ENCODE results near the gene OCEL1. TPM values are rescaled to one million over a fixed set of nuclear protein-coding genes. Genes with fewer than 3 reads are reported as not detected.

Gene OCEL1
- total and polyA plus RNA-seq, 2 of the 13 experiments (the other 11 are each of a cell fraction or from before 2014, with no cell fraction given): 10.6 to 17.2 TPM

GRCh38 chr19:17264641-17264979 lies 38.6 kb downstream of the OCEL1 start, which contains the start of gene USHBP1 (continued):
- TF ChIP-seq ZNF609 (CRISPR knock-in tag; IDR thresholded peaks at IDR 0.05; ENCODE audit: borderline replicate concordance): no peak
- no peak for TF ChIP-seq ZNF10 (CRISPR knock-in tag; IDR thresholded peaks at IDR 0.05; ENCODE audit: borderline replicate concordance, low read depth)
- TF ChIP-seq ZNF256 (CRISPR knock-in tag; conservative IDR thresholded peaks at IDR 0.05): no peak
- TF ChIP-seq SMYD3 (CRISPR knock-in tag; IDR thresholded peaks at IDR 0.05): no peak
- no peak for TF ChIP-seq ZNF773 (CRISPR knock-in tag; IDR thresholded peaks at IDR 0.05; ENCODE audit: borderline replicate concordance)
- TF ChIP-seq ERF (CRISPR knock-in tag; IDR thresholded peaks at IDR 0.05): 0 out of 2 replicates have a peak, but pooled peaks have one; percentile 15
- TF ChIP-seq THAP11 (CRISPR knock-in tag; IDR thresholded peaks at IDR 0.05): peak; percentile 58; the same call in 1 of the 2 replicates
- TF ChIP-seq ZNF784 (CRISPR knock-in tag; IDR thresholded peaks at IDR 0.05; ENCODE audit: borderline replicate concordance): no peak
- no peak for TF ChIP-seq FLYWCH1 (CRISPR knock-in tag; IDR thresholded peaks at IDR 0.05)
- TF ChIP-seq ZHX2 (IDR thresholded peaks at IDR 0.05; ENCODE audit: low read depth): no peak
- TF ChIP-seq ZHX2 (CRISPR knock-in tag; IDR thresholded peaks at IDR 0.05; ENCODE audit: borderline replicate concordance): no peak
- no peak for TF ChIP-seq PAXIP1 (CRISPR knock-in tag; conservative IDR thresholded peaks at IDR 0.05)
- peak; percentile 58 for TF ChIP-seq BHLHE40 (IDR thresholded peaks at IDR 0.05; ENCODE audit: low read length)
- TF ChIP-seq ZSCAN29 (CRISPR knock-in tag; conservative IDR thresholded peaks at IDR 0.05): no peak
- no peak for TF ChIP-seq TBL1XR1 (IDR thresholded peaks at IDR 0.05; ENCODE audit: borderline replicate concordance, low read length, partially characterized antibody)

All from HepG2 (cell line).